ENCODE results near the gene KDELR3. TPM values are rescaled to one million over a fixed set of nuclear protein-coding genes. Genes with fewer than 3 reads are reported as not detected.

Gene KDELR3
- total and polyA plus RNA-seq, 8 donors, result 2.9 to 14.6 (median 5.8) TPM

DNA sequence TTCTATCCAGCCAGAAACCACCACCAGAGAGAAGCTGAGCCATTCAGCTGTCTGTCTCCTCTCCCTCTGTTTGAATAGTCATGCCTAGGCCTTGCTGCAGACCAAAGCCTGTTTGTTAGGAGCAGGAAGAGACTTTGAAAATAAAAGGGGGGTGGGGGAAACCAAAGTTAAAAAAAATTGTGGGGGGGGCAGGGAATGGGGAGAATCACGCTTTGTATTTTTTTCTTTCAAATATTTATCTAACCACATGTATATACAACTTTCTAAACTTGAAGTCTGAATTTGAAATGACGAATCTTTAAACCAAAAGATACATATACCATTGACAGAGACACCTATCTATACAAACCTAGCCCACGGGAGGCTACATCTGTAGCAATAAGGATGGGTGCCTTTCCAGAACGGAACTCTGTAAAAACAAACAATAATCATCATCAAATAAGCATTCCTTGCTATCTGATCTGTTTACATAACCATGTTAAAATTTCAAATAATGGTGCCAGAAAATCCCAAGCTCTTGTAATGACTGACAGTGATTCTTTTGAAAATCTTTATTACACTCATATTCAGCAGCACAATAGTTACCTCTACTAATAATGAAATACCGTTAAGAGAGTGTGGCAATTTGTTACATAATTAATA is 23.9 kb downstream of the KDELR3 start:
- no peak for FAIRE-seq
- H3K9me3 ChIP-seq, result no peaks in the 10 kb centered on the region
- intact Hi-C loops (cut with DNase I), result no loop called here
- DNase-seq, result no peak
- peak overlapping the region in 2 of 4 donors; percentile 57 to 60 for H3K27ac ChIP-seq
- 46 to 51% methylated on average over 5 of the region's 5 CpGs for WGBS, 2 donors
- TF ChIP-seq, protein P1, sequence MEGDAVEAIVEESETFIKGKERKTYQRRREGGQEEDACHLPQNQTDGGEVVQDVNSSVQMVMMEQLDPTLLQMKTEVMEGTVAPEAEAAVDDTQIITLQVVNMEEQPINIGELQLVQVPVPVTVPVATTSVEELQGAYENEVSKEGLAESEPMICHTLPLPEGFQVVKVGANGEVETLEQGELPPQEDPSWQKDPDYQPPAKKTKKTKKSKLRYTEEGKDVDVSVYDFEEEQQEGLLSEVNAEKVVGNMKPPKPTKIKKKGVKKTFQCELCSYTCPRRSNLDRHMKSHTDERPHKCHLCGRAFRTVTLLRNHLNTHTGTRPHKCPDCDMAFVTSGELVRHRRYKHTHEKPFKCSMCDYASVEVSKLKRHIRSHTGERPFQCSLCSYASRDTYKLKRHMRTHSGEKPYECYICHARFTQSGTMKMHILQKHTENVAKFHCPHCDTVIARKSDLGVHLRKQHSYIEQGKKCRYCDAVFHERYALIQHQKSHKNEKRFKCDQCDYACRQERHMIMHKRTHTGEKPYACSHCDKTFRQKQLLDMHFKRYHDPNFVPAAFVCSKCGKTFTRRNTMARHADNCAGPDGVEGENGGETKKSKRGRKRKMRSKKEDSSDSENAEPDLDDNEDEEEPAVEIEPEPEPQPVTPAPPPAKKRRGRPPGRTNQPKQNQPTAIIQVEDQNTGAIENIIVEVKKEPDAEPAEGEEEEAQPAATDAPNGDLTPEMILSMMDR (IDR thresholded peaks at IDR 0.05), result no peak
- no peak for ATAC-seq
- peaks cover 7 to 15% (median 15%) of the 10 kb centered on the region in 3 donors for H3K4me1 ChIP-seq
- H3K27me3 ChIP-seq, result no peaks in the 10 kb centered on the region
- H3K36me3 ChIP-seq, result peaks cover 22 to 96% (median 77%) of the 10 kb centered on the region in 3 donors
- no peak overlapping the region for H3K4me3 ChIP-seq

DNA sequence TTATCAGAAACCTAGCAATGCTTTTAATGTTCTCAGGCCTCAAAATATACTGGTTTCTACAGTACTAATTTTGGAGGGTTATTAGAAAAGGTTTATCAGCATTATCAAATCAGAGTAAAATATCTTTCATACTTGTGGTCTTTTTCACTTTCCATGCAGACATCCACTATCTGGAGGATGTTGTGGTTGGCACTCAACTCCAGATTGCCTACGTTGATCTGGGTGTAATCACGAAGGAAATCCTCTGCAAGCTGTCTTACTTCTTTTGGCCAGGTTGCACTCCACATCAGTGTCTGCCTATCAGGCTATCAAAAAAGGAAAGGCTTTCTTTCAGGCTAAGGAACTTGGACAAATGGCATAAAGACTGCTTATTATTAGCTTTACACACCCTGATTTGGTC is 26.6 kb downstream of the KDELR3 start:
- Histone ChIP-seq H3K4me1 (peaks cover 9 to 17% (median 11%) of the 10 kb centered on the region in 3 donors), H3K27me3 (no peaks in the 10 kb centered on the region), H3K27ac (no peak overlapping the region), H3K4me3 (no peak overlapping the region), H3K9me3 (no peaks in the 10 kb centered on the region), H3K36me3 (peaks cover 28 to 97% (median 75%) of the 10 kb centered on the region in 3 donors)
- DNase-seq (no peak), ATAC-seq (no peak), FAIRE-seq (no peak)
- TF ChIP-seq, protein P1 (IDR thresholded peaks at IDR 0.05), result no peak
- 43 to 60% methylated on average over 2 of the region's 2 CpGs for WGBS, 2 donors
- intact Hi-C loops (cut with DNase I), result no loop called here

DNA sequence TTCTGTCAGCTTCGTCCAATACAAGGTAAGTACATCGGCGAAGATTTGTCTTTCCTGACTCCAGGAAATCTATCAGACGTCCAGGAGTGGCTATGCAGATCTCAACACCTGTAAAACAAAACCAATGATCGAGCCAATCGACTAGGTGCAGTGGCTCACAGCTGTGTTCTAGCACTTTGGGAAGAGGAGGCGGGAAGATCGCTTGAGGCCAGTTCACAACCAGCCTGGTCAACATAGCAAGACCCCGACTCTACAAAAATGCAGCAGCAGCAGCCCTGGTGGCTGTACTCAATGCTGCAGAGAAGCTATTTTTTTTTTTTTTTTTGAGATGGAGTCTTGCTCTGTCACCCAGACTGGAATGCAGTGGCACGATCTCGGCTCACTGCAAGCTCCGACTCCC is 27.0 kb downstream of the KDELR3 start:
- Histone ChIP-seq H3K27me3 (no peaks in the 10 kb centered on the region), H3K4me1 (peaks cover 10 to 19% (median 13%) of the 10 kb centered on the region in 3 donors), H3K4me3 (no peak overlapping the region), H3K9me3 (no peaks in the 10 kb centered on the region), H3K36me3 (peaks cover 31 to 98% (median 76%) of the 10 kb centered on the region in 3 donors), H3K27ac (no peak overlapping the region)
- FAIRE-seq (no peak), ATAC-seq (no peak), DNase-seq (no peak)
- TF ChIP-seq, protein P1 (IDR thresholded peaks at IDR 0.05), result no peak
- intact Hi-C loops (cut with DNase I), result no loop called here
- WGBS, 2 donors, result 86 to 90% methylated on average over 12 of the region's 12 CpGs

DNA sequence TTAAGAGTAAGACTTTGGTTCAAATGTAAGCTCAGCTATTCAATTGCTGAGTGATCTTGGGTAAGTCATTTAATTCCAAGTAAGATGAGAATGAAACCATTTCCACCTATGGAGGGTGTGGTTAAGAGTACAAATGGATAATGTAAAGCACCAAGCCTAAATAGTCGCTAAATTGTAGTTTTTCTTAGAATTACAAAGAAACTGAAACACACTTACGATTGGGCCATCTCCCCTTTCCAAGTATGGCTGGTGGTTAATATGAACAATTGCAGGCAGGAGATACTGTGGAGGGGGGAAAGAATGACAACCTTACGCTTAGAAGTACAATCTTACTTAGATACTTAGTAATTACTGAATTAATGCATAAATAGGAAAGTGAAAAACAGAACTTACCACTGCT is 30.0 kb downstream of the KDELR3 start:
- no peak for ATAC-seq
- 92 to 95% methylated on average over 3 of the region's 3 CpGs for WGBS, 2 donors
- TF ChIP-seq, protein P1 (IDR thresholded peaks at IDR 0.05), result no peak

More for the DNA sequence above, 30.0 kb downstream of the KDELR3 start:
- Histone ChIP-seq H3K4me1 (peaks cover 10 to 21% (median 19%) of the 10 kb centered on the region in 3 donors), H3K27me3 (no peaks in the 10 kb centered on the region), H3K4me3 (no peak overlapping the region), H3K27ac (no peak overlapping the region), H3K9me3 (no peaks in the 10 kb centered on the region), H3K36me3 (peaks cover 31 to 83% (median 62%) of the 10 kb centered on the region in 3 donors)
- intact Hi-C loops (cut with DNase I), result no loop called here
- DNase-seq, result no peak
- no peak for FAIRE-seq

Data from pancreas (tissue), 10 donors.